Erythroblast (primary cell): ENCODE data around the gene RBKS.

ENCODE experiments used
- GATA1 ChIP-seq: IDR thresholded peaks from 2 replicates; pipeline ENCODE4 v1.6.1; 2011; ENCODE audit warnings: low read depth, mild to moderate bottlenecking, control low read depth, low read length, moderate library complexity
- POLR2A ChIP-seq: IDR thresholded peaks from 2 replicates; pipeline ENCODE4 v1.6.1; 2011; ENCODE audit warnings: mild to moderate bottlenecking, low read length

DNA sequence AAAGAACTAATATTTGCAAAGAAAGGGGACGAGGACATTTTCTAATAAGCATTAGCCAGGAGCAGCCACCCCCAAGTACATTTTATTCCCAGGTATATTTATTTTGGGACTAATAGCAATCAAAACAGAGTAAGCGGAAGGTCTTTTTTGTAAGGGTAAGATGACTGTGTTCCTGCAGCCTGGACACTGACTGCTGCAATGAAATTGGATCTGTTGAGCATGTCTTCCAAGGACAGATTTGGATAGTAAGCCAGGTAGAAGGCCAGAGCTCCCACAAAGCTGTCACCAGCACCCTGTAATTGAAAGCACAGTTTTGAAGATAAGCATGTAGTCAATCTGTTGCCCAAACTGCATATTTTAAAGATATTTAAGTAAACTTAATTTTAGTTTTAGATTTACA, 108.7 kb downstream of the RBKS start:
- TF ChIP-seq POLR2A (no peak), GATA1 (no peak)
